Left ventricle myocardium superior (tissue), 1 donor: ENCODE data around the gene GLS2. TPM values are rescaled to one million over a fixed set of nuclear protein-coding genes. Genes with fewer than 3 reads are reported as not detected.
A peak's percentile ranks its signal among the peaks of the same experiment; 100 is the strongest.
"Not testable (repeated sequence)": the region's sequence is repeated elsewhere in the genome, so short reads cannot be mapped to it uniquely, and the experiment has no call there.

Experiments used
- ATAC-seq: fragments of 200-7000 bp; cut with Tn5 transposase; one replicate; pipeline ENCODE4 v1.9.1; 2020; ENCODE audit warnings: mild to moderate bottlenecking, moderate library complexity
- DNase-seq: peaks from one replicate; pipeline ENCODE4 v3.0.0-alpha.2; 2020
- intact Hi-C: fragments of 100-400 bp; cut with micrococcal nuclease; formaldehyde crosslinking; loops from one replicate; pipeline ENCODE4 v1.11.0; 2022
- total RNA-seq: library from RNA; stranded (reverse); fragmentation: NEBNext Ultra II Directional; extraction: Animal tissue kit (Norgen Biotek cat#: 25700); gene quantifications from one replicate; pipeline ENCODE4 v1.2.1, GENCODE V29; 2021
- donor health status: DM: no; HTN: yes; CAD: no; lungs with severe emphysema.

Gene GLS2
- total RNA-seq, 1 donor from 2014 or later: 0.57 TPM

GRCh38 chr12:56457817-56458216 is 30.1 kb downstream of the GLS2 start:
- DNase-seq (no peak), ATAC-seq (no peak)
- intact Hi-C loops: no loop called here

- no peak for ATAC-seq
- no peak for DNase-seq
- intact Hi-C loops: no loop called here
Measured at GRCh38 chr12:56454557-56454956, 33.4 kb downstream of the GLS2 start, which contains the start of gene MIP. TSS of gene MIP (minus strand) at chr12:56454657. CDS start at chr12:56454613, 44 bp downstream.

DNA sequence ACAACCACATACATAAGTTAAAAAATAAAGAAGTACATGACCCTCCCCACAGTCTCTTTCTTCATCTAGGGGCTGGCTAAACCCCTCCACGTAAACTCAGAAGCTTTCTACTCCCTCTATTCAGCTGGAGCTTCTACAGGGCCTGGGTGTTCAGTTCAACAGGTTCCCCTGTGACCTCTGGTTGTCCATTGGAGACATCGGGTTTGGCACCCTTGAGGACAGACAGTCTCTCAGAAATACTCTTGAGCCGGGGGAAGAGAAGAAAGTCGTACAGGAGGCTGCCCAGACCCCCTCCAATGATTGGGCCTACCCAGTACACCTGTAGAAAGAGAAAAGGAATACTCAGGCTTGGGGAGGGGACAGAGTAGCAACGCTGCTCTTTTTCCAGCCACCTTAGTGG is 36.8 kb downstream of the GLS2 start:
- DNase-seq: no peak
- intact Hi-C loops: no loop called here
- ATAC-seq: no peak

- intact Hi-C loops: no loop called here
- no peak for ATAC-seq
- DNase-seq: no peak
Measured at GRCh38 chr12:56450241-56450640, 37.7 kb downstream of the GLS2 start.

DNA sequence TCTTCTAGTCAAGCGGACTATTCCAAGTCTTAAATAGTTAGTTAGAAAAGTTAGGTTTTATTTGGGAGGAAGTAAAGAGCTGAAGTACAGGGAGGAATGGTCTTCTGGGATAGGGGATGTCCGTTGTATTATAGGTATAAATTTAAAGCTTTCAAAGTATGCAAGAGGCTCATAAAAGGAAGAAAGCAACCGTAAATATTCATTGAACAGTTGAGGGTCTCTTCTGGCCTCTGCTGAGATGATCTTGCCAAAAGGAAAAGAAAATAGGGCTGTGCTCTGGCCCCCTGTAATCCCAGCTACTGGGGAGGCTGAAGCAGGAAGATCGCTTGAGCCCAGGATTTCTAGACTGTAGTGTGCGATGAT is 38.4 kb downstream of the GLS2 start:
- intact Hi-C loops: no loop called here
- peak; percentile 1 for ATAC-seq
- DNase-seq: no peak

GRCh38 chr12:56448860-56449621 is 38.9 kb downstream of the GLS2 start, which contains the start of gene TIMELESS:
TSS of gene TIMELESS (minus strand) at chr12:56449426. CDS start at chr12:56434170, 15,256 bp downstream.
- peak; percentile 99 for ATAC-seq
- intact Hi-C loops: no loop called here
- peak; percentile 91 for DNase-seq

- not testable (repeated sequence) for DNase-seq
Measured at GRCh38 chr12:56443208-56443607, 44.8 kb downstream of the GLS2 start.

GRCh38 chr12:56437430-56438176 is 50.4 kb downstream of the GLS2 start:
- intact Hi-C loops: no loop called here
- no peak for DNase-seq
- ATAC-seq: no peak

More at GRCh38 chr12:56443208-56443607, 44.8 kb downstream of the GLS2 start:
- ATAC-seq, intact Hi-C loops: not testable (repeated sequence)

DNA sequence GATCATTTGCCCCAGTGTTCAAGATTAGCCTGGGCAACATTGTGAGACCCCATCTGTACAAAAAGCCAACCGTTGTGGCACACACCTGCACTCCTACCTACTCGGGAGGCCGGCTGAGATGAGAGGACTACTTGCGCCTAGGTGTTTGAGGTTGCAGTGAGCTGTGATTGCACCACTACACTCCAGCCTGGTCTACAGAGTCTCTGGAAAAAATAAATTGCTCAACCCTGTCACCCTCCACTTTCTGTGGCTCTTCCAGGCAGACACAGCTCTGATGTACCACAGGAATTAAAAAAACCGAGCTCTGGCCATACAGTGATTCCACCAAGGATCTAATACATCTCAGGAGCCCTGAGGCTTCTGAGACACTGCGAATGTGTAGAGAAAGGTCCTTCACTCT is 53.1 kb downstream of the GLS2 start:
- DNase-seq (no peak), ATAC-seq (no peak)
- intact Hi-C loops: no loop called here

- DNase-seq (no peak), ATAC-seq (no peak)
- intact Hi-C loops: no loop called here
Measured at GRCh38 chr12:56431850-56432249, 56.1 kb downstream of the GLS2 start.

- no peak for ATAC-seq
- intact Hi-C loops: no loop called here
Measured at GRCh38 chr12:56431288-56431687, 56.7 kb downstream of the GLS2 start.

DNA sequence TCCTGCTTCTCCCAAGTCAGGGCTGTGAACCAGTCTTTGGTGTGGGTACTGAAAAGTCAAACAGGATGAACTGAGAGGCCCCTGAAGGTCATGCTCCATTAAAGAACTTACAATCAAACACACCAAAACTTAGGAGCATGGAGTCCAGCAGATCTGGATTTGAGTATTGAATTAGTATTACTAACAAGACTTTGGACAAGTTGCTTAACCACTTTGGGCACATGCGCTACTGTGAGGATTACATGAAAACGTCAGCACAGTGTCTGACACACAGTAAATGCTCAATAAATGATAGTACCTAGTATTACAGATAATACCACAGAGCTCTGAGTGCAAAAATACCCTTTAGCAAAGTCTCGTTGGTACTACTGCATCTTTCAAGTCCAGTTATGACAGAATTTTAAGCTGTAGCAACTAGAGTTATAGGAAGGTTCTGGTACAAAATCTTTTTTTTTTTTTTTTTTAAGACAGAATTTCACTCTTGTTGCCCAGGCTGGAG is 62.0 kb downstream of the GLS2 start:
- ATAC-seq (no peak), DNase-seq (no peak)
- intact Hi-C loops: no loop called here

More at GRCh38 chr12:56431288-56431687, 56.7 kb downstream of the GLS2 start:
- no peak for DNase-seq

GRCh38 chr12:56425193-56425592 is 62.8 kb downstream of the GLS2 start:
- DNase-seq: no peak
- ATAC-seq: no peak
- intact Hi-C loops: no loop called here

Other genes starting within 250 kb of the GLS2 start
- 28.5 TPM for gene ANKRD52, start 229.8 kb downstream of the GLS2 start, total RNA-seq
- 162 TPM for gene COQ10A, start 221.2 kb downstream of the GLS2 start, total RNA-seq
- 865 TPM for gene CS, start 187.8 kb downstream of the GLS2 start, total RNA-seq
- gene CNPY2, start 172.2 kb downstream of the GLS2 start, total RNA-seq: 32.3 TPM
- 52.2 TPM for gene PAN2, start 154.2 kb downstream of the GLS2 start, total RNA-seq
- gene IL23A, start 149.3 kb downstream of the GLS2 start, total RNA-seq: not detected
- gene STAT2, start 128.1 kb downstream of the GLS2 start, total RNA-seq: 36.6 TPM
- not detected for gene APOF, start 125.3 kb downstream of the GLS2 start, total RNA-seq
- 2.0 TPM for gene TIMELESS, start 38.7 kb downstream of the GLS2 start, total RNA-seq
- not detected for gene MIP, start 33.5 kb downstream of the GLS2 start, total RNA-seq
- 3.1 TPM for gene SPRYD4, start 19.6 kb downstream of the GLS2 start, total RNA-seq
- 26.9 TPM for gene RBMS2, start 33.7 kb upstream of the GLS2 start, total RNA-seq
- gene BAZ2A, start 142.2 kb upstream of the GLS2 start, total RNA-seq: 34.7 TPM
- 3,327 TPM for gene ATP5F1B, start 157.8 kb upstream of the GLS2 start, total RNA-seq
- gene PTGES3, start 200.1 kb upstream of the GLS2 start, total RNA-seq: 137 TPM
- 540 TPM for gene NACA, start 237.1 kb upstream of the GLS2 start, total RNA-seq